Measurements from ENCODE around the gene SLC15A3.

Gene SLC15A3

DNA sequence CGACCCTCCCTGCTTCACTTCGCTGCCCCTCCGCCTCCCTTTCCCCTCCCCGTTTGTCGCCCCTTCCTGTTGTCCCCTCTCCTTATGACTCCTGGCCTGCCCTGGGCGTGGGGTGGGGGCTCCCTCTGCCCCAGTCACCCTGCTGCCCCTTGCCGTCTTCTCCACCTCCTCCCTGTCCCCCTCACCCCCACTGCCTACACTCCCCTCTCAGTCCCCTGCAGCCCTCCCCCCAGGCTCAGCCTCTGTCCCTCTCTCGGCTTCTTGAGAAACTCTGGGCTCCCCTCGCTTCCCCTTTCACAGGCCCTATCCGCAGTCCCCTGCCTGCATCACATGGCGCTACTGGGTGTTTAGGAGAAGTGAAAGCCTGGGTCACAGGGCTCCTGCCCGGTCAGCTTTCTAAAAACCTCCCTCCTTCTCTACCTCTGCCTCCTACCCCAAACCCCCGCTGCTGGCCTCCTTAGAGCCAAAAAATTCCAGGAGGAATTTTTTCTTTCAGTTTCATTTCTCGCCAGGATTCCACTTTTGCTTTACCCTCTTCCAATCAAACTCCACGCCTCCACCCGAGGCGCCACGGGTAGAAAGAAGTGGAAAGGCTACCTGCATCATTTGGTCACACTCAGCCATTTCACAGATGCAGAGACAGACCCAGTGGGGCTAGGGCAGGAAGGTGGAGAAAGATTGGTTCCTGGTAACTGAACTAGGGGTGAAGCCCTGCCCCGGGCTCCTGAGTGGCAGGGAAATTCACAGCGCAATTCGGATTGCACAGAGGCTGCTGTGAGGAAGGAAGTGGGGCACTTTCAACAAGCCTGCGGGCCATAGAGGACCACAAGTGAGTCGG lies at the start of gene SLC15A3:
Gene SLC15A3 (minus strand): TSS at position 273 of the 838 bp plus-strand sequence. CDS start 625 bp downstream, outside the sequence.
- DNase-seq (ENCODE audit: low read depth): peak; percentile 11

DNA sequence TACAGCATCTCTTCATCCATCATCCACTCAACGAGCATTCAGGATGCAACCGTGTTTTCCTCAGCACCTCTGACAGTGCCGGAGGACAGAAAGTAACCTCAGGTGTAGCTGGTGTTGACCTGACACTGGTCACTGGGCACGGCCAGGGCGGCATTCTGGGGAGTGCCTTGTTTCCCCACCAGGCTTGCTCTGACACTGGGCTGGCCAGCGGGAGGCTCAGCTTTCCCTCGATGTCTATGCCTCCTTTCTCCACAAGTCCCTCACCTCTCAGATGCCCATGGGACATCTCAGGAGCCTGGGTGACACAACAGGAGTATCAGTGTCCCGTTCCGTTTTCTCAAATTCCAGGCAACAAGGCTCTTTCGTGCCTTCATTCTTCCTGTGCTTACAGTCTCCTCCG lies 48.5 kb upstream of the SLC15A3 start:
- no peak for DNase-seq (ENCODE audit: low read depth)

DNA sequence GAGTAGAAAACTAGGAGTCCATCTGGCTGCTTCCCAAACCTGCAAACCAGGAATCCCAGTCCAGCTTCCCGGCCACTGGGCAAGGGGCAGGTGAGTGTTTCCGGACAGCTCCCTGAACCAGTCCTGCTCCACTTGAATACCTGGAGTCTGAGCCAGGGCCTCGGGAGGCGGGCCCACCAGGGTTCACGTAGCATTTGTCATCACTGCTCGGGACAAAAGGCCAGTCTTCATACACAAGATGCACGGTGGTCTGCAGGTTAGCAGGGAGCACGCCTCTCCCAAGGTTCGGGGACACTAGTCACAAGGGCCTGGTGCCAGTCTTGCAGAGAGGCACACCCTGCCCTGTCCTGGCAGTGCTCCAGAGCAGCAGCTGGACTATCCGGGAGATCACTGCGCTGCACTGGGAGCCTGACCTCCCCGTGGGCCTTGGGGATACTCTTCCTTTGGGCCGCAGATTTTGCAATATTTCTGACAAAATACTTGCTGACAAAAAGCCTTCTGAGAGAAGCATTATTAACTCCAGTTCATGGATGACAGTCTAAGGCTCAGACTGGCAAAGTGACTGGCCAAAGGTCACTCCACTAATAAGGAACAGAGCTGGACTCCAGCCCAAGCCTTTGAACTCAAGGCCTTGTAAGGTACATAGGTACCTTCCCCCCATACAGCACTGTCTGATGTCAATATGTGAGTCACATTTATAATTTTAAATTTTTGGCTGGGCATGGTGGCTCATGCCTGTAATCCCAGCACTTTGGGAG lies 44.6 kb upstream of the SLC15A3 start:
- DNase-seq (ENCODE audit: low read depth): no peak

DNA sequence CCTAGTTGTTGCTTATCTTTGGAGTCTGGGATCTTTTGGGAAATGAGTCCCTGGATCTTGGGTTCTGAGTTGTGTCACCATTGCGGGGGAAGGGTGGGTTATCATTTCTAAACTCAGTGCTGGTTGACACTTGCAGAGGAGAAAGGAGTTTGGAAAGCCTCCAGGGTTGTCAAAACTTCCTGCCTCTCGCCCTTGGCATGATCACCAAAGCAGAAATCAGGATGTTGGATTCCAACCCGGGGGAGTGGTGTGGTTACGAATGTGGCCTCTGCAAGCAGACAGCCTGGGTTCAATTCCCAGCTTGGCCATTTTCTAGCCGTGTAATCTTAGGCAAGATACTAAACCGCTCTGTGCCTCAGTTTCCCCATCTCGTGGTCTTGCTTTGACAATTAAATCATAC lies 43.8 kb upstream of the SLC15A3 start:
- no peak for DNase-seq (ENCODE audit: low read depth)

DNA sequence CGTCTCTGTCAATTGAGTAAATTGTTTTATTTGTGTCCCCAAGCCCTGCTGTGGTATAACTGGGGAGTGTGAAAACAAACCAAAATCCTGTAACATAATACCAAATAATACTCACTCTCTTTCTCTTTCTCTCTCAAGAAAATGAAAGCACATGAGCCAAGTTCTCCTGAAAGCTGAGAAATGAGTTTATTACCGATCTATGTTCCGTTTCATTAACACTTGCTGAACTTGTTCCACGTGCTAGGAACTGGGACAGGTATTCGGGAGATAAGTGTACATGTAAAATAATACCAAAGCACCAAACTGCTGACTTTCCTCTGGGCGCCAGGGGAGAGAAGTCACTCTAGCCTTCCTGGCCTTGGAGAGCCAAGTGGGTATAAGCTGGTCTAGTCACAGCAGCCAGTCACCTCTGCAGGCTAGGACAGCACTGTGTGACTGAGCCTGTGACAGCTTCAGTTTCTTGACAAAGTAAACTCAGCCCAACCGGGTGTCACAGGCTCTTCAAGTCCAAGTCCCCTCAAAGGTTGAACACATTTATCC lies 42.6 kb upstream of the SLC15A3 start:
- DNase-seq (ENCODE audit: low read depth): no peak

DNA sequence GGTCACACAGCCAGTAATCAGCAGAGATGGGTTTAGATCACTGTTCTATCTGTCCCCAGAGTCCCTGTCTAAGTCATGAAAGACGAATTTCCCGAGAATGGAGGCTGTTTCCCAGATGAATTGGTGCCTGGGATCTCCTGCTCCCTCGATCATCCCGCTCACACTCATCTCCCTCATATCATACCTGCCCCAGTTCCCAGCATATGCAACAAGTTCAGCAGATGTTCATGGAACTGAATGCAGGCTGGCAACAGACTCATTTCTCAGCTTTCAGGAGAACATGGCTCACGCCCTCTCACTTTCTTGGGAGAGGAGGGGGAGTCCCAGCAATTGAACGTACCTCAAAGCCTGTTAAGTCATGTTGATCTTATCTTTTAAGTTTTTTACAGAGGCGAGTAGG lies 41.6 kb upstream of the SLC15A3 start:
- no peak for DNase-seq (ENCODE audit: low read depth)

DNA sequence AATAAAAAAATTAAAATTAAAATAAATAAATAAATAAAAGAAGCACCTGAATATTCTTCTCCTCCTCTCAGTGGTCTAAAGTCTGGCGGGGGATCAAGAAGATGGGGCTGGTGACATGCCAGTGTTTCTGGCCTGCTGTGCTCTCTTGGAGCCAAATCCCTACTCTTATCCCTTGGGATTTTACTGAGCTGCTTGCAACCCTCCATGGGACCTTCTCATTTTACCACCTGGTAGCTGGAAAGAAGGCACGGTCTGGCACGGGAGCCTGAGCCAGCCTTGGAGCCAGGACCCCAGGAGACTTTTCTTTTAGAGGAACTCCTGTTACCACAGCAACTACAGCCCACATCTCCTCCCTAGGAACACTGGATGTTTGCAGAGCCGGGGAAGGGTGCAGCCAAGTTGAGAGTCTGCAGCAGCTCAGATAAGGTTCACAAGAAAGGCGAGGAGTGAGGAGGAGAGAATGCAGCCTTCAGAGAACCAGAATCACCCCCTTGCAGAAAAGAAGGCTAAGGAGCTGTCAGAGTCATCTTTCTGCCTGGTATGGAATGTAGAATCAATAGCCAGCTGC lies 41.0 kb upstream of the SLC15A3 start:
- no peak for DNase-seq (ENCODE audit: low read depth)

DNA sequence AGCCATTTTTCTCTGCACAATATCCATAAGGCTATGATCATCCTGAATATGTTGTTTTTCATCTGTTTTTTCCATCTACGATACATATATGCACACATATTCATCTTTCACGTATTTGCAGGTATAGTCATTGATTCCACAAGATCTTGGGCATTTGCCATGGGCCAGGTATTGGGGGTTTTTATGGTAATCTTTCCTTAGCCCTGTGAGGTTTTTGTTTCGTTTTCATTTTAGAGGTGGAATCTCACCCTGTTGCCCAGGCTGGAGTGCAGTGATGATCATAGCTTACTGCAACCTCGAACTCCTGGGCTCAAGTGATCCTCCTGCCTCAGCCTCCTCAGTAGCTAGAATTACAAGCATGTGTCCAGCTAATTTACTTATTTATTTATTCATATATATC lies 39.5 kb upstream of the SLC15A3 start:
- DNase-seq (ENCODE audit: low read depth): no peak

DNA sequence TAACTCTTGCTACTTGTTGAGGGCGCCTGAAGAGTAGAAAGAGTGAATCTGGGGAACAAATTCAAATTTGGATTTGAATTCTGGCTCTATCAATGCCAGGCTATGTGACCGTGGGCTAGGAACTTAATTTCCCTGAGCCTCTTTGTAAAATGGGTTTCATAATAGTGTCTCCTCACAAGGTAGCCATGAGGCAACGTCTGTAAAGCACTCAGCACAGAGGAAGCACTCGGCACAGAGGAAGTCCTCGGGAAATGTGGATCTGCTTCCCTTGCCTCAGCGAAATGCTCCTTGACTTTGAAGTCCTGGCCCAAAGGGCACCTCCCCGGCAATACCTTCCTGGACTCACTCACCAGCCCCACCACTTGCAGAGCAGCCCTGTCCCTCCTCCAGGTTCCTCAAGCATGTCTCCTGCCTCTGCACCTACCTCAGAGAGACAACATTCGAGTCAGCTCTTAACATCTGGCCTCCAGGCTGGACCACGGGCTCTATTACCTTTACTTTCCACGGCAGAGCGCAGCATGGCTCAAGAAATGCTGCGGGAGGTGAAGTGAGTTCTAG lies 37.2 kb upstream of the SLC15A3 start:
- DNase-seq (ENCODE audit: low read depth): no peak

DNA sequence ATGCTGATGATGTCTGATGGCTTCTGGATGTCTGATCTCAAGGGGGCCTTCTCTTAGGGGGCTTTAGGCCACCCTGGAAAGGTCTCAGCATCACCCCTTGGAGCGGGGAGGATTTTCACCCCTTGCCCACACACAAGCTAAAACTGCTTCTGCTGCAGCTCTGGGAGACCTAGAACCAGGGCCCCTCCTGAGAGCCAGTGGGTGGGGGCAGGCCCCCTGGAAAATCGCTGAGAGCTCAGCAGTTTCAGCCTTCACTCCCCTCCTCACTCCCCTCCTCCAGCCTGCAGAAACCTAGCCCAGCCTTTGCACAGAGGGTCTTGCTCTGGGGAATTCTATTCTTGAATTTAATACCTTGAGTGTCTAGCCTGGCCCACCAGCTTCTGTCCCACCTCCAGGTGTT lies 36.7 kb upstream of the SLC15A3 start:
- no peak for DNase-seq (ENCODE audit: low read depth)

DNA sequence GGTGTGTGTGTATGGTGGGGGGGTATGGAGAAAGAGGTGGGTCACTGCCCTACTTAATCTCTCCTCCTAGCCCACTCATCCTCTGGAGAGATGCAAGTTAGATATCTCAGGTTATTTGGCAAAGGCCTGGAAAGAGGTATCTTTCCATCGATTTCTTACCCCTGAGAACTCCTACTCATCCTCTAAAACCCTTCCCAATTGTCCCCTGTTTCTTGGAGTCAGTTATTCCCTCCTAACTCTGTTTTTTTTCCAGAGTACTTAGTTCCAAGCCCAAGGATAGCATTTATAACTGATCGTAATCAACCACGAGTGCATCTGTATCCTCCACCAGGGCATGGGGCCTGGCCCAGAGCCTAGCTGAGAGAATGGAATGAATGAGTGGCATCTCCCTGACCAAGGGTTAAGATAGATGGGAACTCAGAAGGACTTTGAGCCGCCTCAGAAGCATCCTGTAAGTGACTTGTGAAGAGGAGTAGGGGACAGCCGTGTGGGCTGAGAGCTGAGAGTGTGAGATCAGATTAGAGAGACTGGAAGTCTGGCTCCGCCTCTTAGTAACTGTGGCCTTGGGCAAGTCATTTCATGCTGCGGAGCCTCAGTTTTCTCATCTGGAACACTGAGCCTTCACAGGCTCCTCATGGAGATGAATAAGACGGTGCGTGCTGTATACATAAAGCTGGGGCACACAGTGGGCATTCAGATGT lies 35.8 kb upstream of the SLC15A3 start:
- no peak for DNase-seq (ENCODE audit: low read depth)

DNA sequence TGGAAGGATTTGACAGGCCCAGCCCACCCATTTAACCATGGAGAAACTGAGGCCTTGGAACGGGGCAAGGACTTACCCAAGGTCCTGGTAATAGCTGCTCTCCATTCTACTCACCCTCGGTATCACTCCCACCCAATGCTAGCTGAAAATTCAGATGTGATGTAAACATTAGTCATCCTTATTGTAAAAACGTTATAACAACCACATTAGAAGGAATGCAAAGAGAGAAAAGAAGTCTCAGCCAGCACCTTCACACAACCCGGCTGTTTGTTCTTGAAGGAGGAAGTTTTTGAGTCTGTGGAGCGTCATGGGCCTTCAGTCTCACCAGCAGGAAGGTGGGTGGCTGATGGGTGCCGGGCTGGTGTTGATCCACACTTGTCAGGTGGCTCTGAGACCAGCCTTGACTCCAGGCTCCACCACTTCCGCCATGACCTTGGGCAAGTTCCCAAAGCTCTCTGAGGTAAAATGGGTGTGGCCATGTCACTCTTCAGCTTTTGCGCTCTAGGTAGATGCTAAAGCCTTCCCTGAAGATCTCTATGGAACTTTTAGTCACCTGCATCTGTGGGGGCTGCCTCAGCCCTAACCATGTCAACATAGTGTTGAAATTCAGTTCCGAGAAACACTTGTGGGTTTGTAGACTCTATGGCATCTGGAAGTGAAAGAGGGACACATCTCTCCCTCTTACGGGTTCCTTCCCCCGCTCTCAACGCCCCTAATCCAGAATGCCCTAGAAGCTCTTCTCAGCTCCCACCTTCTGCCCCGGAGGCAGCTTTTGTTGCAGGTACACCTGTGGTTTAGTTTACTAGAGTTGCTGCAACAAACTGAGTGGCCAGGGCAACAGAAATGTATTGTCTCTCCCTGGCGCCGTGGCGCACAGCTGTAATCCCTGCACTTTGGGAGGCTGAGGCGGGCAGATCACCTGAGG lies 34.3 kb upstream of the SLC15A3 start:
- DNase-seq (ENCODE audit: low read depth): peak; percentile 37

DNA sequence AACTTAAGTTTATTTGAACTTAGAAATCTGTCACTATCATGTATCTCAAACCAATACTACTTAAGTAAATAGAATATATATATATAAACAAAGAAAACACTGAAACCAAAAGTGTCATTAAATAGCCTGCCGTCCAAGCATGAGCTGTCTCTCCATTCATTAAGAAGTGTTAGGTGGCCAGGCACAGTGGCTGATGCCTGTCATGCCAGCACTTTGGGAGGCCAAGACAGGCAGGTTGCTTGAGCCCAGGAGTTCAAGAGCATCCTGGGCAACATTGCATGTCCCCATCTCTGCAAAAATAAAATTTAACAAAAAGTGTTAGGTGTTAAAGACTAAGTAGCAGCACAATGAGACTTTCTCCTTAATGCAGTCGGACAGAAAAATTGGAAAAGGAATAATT lies 33.5 kb upstream of the SLC15A3 start:
- DNase-seq (ENCODE audit: low read depth): no peak

DNA sequence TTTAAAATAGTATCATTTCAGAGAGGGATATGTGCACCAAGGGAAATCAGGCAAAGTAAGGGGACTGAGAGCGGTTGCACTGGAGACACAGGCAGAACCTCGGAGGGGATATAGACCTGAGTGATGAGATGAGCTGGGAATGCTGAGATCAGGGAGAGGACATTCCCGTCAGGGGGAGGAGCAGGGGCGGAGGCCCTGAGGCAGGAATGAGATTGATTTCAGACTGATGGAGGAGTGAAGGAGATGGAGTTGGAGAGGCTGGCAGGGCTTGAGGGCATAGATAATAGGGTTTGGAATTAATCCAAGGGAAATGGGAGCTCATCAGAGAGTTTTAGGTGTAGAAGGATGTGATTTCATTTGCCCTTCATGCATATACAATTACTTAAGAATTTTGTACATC lies 32.7 kb upstream of the SLC15A3 start:
- no peak for DNase-seq (ENCODE audit: low read depth)

DNA sequence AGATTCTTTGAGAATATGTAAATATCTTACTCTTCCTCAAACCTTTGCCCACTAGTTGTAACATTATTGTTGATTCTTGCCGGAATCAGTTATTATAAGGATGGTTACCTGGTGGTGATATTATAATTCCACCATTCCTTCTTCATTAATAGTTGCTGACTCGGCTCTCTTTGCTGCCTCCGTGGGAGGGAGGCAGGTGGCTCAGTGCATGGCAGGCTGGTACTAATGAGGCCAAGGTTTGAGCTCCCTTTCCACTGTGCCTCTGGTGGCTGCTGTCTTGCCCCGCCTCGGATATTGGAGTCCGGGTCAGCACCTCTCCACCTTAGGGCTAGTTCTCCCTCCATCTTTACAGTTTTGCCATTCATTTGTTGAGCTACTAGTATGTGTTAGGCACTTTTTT lies 32.2 kb upstream of the SLC15A3 start:
- no peak for DNase-seq (ENCODE audit: low read depth)

DNA sequence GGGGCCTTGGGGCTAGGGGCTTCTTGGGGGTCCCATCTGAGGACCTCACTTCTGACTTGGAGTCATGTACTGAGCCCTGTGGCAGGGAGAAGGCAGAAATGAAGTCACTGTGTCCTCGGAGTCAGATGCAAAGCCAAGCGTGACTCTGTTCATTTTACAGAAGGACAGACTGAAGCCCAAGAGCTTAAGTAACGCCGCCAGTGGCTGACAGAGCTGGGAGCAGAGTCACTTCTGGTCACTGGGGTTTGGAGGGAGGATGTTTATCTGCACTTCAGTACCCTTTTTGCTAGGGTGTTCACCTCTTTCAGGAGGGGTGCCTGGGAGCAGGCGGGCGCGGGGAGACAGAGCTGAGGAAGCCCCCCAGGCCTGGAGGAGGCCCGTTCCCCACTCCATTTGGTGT lies 30.2 kb upstream of the SLC15A3 start:
- DNase-seq (ENCODE audit: low read depth): no peak

DNA sequence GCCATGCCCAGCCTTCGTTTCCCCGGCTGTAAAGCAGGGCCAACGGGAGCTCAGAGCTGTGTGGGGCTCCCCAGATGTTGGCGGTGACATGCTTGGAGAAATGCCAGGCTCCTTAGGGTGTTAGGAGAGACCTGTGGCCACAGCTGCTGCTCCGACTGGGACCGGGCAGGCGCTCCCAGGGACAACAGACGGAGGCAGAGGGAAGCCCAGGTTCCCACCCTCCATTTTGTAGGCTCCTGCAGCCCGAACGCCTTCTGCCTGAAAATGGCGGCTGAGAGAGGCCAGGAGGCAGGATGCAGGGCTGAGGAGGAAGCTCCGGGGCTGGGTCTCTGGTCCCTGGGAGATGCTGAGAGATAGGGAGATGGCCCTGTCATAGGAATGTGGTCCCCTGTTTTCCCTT lies 29.5 kb upstream of the SLC15A3 start:
- no peak for DNase-seq (ENCODE audit: low read depth)

DNA sequence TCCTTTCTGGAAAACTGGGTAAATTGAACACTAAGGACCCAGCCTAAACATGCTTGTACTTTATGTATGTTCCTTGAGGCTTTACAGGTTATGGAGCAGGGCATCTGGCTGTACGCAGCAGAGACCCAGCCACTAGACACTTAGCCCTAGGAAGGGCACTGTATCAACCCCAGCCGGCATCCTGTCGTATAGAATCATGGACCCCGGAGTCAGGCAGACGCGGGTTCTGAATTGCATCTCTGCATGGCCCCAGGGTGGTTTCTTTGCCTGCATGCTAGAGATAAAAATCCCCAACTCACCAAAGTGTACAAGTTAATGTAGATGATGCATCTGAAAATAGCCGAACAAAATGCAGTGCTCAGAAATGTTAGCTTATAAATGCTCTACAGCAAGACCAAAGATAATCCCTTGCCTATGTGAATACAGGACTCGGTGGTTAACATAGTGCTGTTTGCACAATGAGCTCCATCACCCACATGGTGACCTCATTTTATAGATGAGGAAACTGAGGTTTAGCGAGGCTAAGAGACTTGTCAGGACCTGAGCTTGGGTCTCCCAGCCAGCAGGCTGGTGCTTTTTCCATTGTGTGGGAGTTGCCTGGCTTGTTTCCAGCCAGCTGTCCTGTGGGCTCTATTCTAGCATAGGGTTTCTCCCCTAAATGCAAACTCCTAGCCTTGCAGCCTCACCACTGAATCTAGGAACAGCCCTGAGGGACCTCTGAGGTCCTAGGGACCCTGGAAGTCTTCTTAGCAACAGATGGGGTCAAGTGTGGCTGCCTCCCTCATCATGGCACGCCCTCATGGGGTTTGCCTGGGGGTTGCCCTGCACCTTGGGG lies 26.8 kb upstream of the SLC15A3 start:
- no peak for DNase-seq (ENCODE audit: low read depth)

DNA sequence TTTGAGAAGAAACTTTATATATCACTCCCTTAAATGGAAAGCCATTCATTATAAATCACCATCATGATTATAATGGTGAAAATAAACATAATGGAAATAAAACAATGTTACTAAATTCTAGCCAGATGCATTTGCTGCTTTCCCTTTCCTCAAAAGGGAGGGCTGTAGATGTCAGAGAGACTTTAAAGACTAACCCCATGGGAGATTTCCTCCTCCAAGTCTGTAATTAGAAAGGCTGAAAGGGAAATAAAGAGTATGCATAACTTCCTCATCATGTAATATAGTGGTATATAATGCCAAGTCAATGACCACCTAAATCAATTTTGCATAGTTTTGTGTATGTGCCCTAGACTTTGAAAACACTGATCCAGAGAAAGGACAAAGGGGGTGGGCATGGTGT lies 25.9 kb upstream of the SLC15A3 start:
- no peak for DNase-seq (ENCODE audit: low read depth)

DNA sequence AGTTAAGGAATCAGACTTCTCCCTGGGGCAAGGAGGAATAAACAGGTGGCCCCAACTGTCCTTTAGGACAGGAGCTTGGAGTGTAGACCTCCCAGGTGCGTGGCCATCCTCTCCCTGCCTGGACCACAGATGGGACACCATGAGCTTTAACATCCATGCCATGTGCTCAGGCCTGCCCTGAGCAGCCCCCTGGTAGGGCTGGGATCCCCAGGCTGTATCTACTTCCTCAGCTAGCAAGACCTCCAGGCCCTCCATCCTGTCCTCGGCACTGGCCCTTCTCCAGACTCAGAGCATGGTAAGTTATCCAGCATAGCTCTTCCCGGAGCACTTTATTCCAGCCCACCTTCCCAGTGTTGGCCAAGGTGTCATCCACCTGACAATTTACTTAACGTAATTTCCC lies 25.2 kb upstream of the SLC15A3 start:
- DNase-seq (ENCODE audit: low read depth): no peak

Measured in HS-5 (cell line).